GM21447 (cell line): ENCODE results near the gene UBAC2.
"Not testable (repeated sequence)": the region's sequence is repeated elsewhere in the genome, so short reads cannot be mapped to it uniquely, and the experiment has no call there.

Experiments used
- ATAC-seq: cut with Tn5 transposase; IDR thresholded peaks from one replicate; pipeline ENCODE4 v1.9.1; 2021; ENCODE audit not compliant: unreplicated experiment

Gene UBAC2

GRCh38 chr13:99182439-99182838, 18.2 kb upstream of the UBAC2 start:
- ATAC-seq: no peak

DNA sequence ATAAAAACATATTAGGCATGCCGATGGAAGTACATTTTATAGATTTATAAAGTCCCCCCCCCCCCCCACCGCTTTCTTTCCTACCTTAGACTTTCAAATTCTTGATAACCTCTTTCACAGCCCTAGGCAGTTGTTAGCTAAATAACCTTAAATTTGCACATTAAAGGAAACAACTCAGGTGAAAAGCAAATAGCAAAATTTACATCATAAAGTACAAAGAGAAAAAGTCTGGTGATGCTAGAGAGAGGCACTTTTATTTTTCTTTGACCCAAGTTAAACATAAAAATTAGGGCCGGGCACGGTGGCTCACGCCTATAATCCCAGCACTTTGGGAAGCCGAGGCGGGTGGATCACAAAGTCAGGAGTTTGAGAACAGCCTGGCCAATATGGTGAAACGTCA, 15.0 kb upstream of the UBAC2 start:
- no peak for ATAC-seq

DNA sequence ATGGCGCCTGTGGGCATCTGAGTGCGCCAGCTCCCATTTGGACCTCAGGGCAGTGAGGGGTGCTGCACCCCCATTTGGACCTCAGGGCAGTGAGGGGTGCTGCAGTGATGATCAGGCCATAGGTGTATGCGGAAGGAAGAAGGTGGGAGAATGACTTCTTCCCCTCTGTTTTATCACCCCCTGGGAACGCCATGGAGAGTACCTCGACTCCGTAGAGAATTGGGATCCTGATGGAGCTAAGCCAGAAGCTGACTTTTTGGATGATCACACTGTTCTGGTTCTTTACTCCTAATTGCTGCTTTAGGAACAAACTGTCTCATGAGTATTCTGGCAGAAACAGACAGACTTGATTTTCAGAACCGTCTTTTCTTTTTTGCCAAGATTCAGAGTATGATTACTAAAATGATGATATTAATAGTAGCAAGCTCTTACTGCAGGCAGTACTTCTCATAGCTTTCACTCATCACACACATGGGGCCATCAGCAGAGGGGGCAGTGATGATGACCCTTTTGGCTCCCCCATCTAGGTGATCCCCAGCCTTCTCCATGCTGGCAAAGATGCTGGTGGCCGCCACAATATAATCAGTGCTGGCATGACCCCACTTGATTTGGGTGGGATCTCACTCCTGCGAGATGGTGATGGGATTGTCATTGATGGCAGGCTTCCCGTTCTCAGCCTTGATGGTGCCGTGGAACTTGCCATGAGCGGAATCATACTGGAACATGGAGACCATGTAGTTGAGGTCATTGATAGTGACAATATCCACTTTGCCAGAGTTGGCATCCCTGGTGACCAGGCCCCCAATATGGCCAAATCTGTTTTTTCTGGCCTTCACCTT, 10.3 kb upstream of the UBAC2 start:
- no peak for ATAC-seq

- ATAC-seq: no peak
These were observed 9.2 kb upstream of the UBAC2 start for GRCh38 chr13:99191336-99191899.

DNA sequence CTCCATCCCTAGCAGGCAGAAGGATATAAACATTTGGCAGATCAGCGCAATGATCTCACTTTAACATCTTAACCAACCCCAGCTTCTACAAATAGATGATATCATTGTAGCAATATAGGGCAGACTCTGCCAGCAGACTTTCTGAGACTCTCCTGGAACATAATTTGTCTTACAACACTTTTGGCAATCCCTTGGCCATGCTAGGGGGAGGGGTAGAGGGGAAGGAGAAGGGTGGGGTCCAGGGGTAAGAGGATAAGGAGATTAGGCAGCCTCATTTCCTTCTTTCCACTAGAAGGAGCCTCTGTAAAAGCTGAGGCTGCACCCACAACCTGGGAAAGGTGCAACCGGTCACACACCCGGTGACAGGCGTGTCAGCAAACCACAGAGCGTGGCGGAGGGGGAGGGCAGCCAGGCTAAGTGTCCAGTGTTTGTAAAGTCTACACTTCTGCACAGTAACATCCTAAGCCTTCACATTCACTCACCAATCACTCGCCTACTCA, 8.7 kb upstream of the UBAC2 start:
- ATAC-seq: no peak

GRCh38 chr13:99192480-99192879, 8.2 kb upstream of the UBAC2 start:
- ATAC-seq: no peak

DNA sequence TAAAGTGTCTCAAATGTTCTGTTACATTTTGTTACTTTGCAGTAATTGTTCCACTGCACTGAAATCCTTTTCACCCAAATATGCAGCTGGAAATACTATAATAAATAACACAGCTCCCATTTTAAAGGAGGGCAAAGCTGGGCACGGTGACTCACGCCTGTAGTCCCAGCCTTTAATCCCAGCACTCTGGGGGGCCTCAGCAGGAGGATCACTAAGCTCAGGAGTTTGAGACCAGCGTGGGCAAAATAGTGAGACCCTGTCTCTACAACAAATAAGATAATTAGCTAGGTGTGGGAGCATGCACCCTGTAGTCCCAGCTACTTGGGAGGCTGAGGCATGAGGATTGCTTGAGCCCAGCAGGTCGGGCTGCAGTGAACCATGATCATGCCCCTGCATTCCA, 7.5 kb upstream of the UBAC2 start:
- no peak for ATAC-seq

DNA sequence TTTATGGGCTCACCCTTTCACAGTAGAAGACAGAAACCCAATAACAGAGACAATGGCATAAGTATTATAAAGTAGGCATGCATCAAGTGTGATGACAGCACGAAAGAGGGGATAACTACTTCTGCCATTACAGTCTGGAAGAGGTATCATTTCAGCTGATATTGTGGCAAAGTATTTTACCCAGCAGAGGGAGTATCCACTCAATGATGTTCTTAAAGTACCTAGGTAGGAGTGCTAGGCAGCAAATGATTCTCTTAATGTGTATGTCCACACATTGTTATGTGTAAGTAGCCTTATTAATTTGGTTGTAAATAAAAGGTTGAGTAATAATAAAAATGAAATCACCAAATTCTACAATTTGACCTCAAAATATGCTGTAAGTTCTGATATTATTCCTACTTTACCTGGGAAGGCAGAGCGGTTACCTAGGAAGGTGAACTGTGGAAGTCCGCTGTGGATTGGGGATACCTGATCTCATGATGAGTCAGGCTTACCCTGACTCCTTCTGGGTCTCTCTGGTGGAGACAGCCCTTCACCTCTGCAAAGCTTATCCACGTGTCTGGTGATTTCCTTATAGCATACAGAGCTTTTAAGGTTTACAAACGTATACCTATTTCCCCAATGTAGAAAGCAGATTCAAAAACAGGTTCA, 4.1 kb upstream of the UBAC2 start:
- ATAC-seq: no peak

DNA sequence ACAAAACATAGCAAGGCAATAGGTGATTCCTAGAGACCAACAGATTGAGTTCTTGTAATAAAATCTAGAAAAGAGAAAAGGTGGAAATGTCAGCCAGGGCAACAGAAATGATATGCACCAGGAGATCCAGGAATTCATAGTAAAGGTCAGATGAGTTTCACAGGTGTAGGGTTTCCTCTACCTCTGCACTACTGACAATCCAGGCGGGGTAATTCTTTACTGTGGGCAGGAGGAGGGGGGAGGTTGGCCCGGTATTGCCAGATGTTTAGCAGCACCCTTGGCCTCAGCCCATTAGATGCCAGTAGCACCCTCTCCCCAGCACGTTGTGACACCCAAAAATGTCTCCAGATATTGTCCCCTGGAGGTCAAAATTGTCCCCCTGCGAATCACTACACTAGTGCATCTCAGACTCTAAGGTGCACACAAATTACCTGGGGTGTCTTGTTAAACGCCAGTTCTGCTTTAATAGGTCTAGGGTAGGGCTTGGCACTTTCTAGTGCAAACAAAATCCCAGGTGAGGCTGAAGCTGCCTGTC, 3.5 kb upstream of the UBAC2 start:
- ATAC-seq: no peak

DNA sequence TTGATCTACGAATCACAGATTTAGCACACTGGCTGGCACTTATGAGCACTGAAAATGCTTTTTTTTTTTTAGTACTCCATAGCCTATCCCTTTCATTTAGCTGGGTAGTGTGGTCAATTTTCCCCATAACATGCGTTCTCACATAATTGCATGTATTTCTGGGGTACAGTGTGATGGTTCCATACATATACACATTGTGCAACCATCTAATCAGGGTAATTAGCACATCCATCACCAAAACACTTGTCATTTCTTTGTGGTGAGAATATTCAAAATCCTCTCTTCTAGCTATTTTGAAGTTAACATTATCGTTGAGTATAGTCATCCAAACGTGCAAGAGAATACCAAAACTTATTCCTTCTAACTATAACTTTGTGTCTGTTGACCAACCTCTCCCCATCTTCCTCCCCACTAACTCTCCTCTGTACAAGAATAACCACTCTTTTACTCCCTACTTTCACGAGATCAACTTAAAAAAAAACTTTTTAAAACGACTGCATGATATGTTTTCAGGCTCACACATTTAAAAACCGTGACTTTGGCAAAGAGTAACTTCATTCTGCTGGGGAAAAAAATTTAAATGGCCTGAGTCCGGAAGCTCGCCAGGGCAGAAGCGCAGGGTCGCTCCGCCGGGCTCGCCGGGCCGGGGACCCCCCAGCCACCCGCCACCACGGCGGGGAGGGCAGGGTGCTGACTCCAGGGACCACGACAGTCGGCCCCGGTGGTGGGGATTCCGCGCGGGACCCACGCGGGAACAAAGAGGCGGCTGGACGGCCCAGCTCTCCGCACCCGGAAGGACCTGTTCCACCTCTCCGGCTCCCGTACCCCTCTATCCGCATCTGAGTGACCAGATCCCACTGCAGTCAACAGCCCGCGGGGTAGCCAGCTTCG, 868 bp upstream of the UBAC2 start:
- peak; percentile 2 for ATAC-seq

GRCh38 chr13:99203601-99204579, 3.2 kb downstream of the UBAC2 start:
- ATAC-seq: no peak

DNA sequence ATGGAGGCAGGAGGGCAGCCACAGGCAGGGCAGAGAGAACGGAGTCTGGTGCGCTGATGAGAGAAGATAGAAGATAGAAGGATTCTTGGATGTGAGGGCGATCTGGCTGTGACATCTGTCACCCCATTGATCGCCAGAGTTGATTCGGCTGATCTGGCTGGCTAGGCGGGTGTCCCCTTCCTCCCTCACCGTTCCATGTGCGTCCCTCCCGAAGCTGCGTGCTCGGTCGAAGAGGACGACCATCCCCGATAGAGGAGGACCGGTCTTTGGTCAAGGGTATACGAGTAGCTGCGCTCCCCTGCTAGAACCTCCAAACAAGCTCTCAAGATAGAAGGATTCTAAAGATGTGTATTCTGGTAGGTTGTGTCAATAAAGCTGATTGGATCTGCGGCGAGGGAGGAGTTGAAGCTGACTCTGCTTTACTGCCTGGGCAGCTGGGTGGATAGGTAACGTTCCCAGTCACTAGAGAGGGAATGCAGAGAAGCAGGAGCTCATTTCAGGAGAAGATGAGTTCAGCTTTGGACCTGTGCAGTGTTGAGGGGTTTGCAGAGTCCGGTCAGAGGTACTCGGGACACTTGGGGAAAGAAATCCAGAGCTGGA, 5.1 kb downstream of the UBAC2 start:
- no peak for ATAC-seq

DNA sequence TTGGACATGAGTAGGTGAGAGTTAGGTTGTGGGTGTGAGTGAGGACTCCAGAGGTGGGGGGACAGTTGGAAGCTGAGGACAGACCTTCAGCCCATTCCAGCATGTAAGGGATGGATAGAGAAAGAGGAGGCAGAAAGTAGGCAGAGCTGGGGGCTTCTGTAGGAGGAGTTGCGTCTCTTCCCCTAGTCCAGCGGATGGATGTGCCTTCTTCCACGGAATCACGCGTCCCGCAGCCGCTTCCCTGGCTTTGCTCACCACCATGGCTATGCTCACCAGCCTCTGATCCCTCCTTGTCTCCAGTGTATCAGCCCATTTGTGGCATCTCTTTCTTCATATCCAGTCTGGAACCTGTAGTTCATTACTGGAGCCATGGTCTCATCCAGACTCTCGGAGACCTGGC, 5.6 kb downstream of the UBAC2 start:
- no peak for ATAC-seq

DNA sequence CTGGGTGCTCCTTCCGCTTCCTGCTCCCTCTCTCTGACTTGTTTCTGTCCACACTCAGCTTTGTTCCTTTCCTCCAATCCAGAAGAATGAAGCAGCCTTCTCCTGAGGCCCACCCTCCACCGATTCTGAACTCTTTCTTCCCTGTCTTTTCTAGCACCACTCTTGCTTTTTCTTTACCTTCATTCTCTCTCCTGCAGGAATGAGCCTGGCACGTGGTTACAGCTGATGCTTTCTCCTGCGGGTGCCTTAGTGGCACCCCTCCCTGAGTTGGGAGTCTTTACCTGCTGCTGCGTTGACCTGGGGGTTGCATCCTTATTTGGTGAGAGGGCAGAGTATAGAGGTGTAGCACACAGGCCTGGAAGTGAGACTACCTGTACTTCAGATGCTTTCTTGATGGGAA, 6.2 kb downstream of the UBAC2 start:
- ATAC-seq: no peak

DNA sequence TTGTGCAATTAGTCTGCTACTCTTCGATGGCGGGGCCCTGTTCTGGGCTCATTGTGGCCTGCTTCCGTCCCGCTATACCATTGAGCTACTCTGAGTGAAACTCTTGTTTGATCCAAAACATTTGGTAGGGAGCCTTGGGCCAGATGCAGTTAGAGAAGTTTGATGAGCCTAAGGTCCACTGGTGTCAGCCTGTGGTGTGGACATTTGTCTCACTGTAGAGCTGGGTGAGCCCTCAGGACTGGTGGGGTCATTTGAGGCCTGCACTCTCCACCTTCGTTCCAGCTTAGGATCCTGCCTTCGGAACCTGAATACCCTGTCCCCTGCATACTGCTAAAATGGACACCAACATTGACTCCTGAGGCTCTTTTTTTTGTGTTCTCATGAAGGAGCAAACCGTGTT, 6.9 kb downstream of the UBAC2 start:
- no peak for ATAC-seq

- no peak for ATAC-seq
These were observed 7.5 kb downstream of the UBAC2 start for GRCh38 chr13:99208185-99208584.

- ATAC-seq: no peak
These were observed 8.3 kb downstream of the UBAC2 start for GRCh38 chr13:99208845-99209527.

DNA sequence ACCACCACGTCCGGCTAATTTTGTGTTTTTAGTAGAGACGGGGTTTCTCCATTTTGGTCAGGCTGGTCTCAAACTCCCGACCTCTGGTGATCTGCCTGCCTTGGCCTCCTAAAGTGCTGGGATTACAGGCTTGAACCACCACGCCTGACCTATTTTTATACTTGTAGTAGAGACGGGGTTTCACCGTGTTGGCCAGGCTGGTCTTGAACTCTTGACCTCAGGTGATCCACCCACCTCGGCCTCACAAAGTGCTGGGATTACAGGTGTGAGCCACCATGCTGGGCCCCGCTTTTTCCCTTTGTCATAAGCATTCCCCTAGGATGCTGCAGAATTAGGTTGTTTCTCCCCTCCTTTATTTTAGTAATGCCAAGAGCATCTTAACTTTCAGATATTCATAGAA, 10.0 kb downstream of the UBAC2 start:
- not testable (repeated sequence) for ATAC-seq
